IMR-90 (cell line): ENCODE data around the gene INTS6L. TPM values are rescaled to one million over a fixed set of nuclear protein-coding genes. Genes with fewer than 3 reads are reported as not detected.

Experiments
- ATAC-seq: fragments of 200-7000 bp; cut with Tn5 transposase; 2 replicates; pipeline ENCODE4 v1.9.1; 2020; ENCODE audit warnings: low read depth, mild to moderate bottlenecking, moderate library complexity
- BruUV-seq: library from RNA; stranded (reverse); fragments of 400-500 nt; replicated peaks from 2 replicates; lab custom pipeline; 2021; lab: Mats Ljungman, UMichigan
- CTCF ChIA-PET: fragments of 300-600 bp; formaldehyde crosslinking; extraction: SDS; loops from one replicate; lab custom pipeline; 2021; ENCODE audit warnings: antibody characterized with exemption; lab: Yijun Ruan, JAX
- POLR2A ChIA-PET: fragments of 300-600 bp; sonication (Branson Sonifier 250); formaldehyde crosslinking; loops from one replicate; lab custom pipeline; 2022; ENCODE audit warnings: antibody characterized with exemption; ENCODE audit not compliant: unreplicated experiment; lab: Charles Lee
- DNase-seq: peaks from one replicate; pipeline ENCODE4 v3.0.0; 2013
- H2AFZ ChIP-seq: replicated peaks from 2 replicates; pipeline ENCODE3; 2013; ENCODE audit warnings: low read length, mild to moderate bottlenecking; ENCODE audit not compliant: poor library complexity
- H2AK5ac ChIP-seq: 2 replicates; pipeline ENCODE4 v1.6.1; 2013; ENCODE audit warnings: low read depth, low read length, inconsistent platforms
- H2AK9ac ChIP-seq: replicated peaks from 2 replicates; pipeline ENCODE3; 2013; ENCODE audit warnings: mild to moderate bottlenecking, low read depth, low read length, moderate library complexity; ENCODE audit not compliant: poor library complexity
- H2BK120ac ChIP-seq: 2 replicates; pipeline ENCODE4 v1.6.1; 2013; ENCODE audit warnings: low read depth, low read length, inconsistent platforms
- H2BK15ac ChIP-seq: 3 replicates; pipeline ENCODE4 v1.6.1; 2013; ENCODE audit warnings: low read depth, low read length, inconsistent platforms
- H2BK20ac ChIP-seq: 2 replicates; pipeline ENCODE4 v1.6.1; 2013; ENCODE audit warnings: low read depth, mild to moderate bottlenecking, inconsistent platforms, low read length, moderate library complexity
- H2BK5ac ChIP-seq: 2 replicates; pipeline ENCODE4 v1.6.1; 2013; ENCODE audit warnings: mild to moderate bottlenecking, low read depth, low read length, inconsistent platforms; ENCODE audit not compliant: poor library complexity, severe bottlenecking
- H3K14ac ChIP-seq: replicated peaks from 2 replicates; pipeline ENCODE4 v1.6.1; 2013; ENCODE audit warnings: low read depth, low read length, inconsistent platforms
- H3K18ac ChIP-seq: 2 replicates; pipeline ENCODE4 v1.6.1; 2013; ENCODE audit warnings: low read depth, low read length, control low read depth
- H3K23ac ChIP-seq: 2 replicates; pipeline ENCODE4 v1.6.1; 2013; ENCODE audit warnings: low read depth, low read length, inconsistent platforms
- H3K27ac ChIP-seq: 2 replicates; pipeline ENCODE4 v1.5.1; 2013; ENCODE audit warnings: mild to moderate bottlenecking, control low read depth, low read length; ENCODE audit not compliant: insufficient read depth
- H3K27me3 ChIP-seq: 2 replicates; pipeline ENCODE4 v1.6.1; 2013; ENCODE audit warnings: low read length; ENCODE audit not compliant: control insufficient read depth, insufficient read depth
- H3K36me3 ChIP-seq: 2 replicates; pipeline ENCODE4 v1.6.1; 2013; ENCODE audit warnings: low read length, mixed read lengths; ENCODE audit not compliant: control insufficient read depth, insufficient read depth
- H3K4ac ChIP-seq: 2 replicates; pipeline ENCODE4 v1.6.1; 2013; ENCODE audit warnings: low read depth, low read length, inconsistent platforms
- H3K4me1 ChIP-seq: 2 replicates; pipeline ENCODE4 v1.6.1; 2013; ENCODE audit warnings: low read length, mixed read lengths; ENCODE audit not compliant: control insufficient read depth, insufficient read depth
- H3K4me2 ChIP-seq: 2 replicates; pipeline ENCODE4 v1.6.1; 2013; ENCODE audit warnings: low read depth, mild to moderate bottlenecking, control low read depth, low read length, moderate library complexity
- H3K4me3 ChIP-seq: 2 replicates; pipeline ENCODE4 v1.5.1; 2013; ENCODE audit warnings: low read depth, mild to moderate bottlenecking, control low read depth, low read length, moderate library complexity; ENCODE audit not compliant: insufficient read depth
- H3K56ac ChIP-seq: 2 replicates; pipeline ENCODE4 v1.6.1; 2013; ENCODE audit warnings: low read length, inconsistent platforms; ENCODE audit not compliant: insufficient read depth; ENCODE audit errors: extremely low read depth
- H3K79me1 ChIP-seq, 2 experiments: 2 replicates each; pipeline ENCODE4 v1.6.1; 2013; ENCODE audit warnings: low read length in 2 of 2, inconsistent platforms in 1 of 2, low read depth in 1 of 2
- H3K9ac ChIP-seq: 2 replicates; pipeline ENCODE4 v1.6.1; 2013; ENCODE audit warnings: low read depth, low read length, control low read depth
- H3K9me1 ChIP-seq: 2 replicates; pipeline ENCODE4 v1.6.1; 2013; ENCODE audit warnings: low read length, inconsistent platforms; ENCODE audit not compliant: insufficient read depth
- H3K9me3 ChIP-seq: 2 replicates; pipeline ENCODE4 v1.6.1; 2013; ENCODE audit warnings: low read length; ENCODE audit not compliant: control insufficient read depth, insufficient read depth
- H4K20me1 ChIP-seq: 2 replicates; pipeline ENCODE4 v1.6.1; 2013; ENCODE audit warnings: low read length, inconsistent platforms; ENCODE audit not compliant: insufficient read depth
- H4K5ac ChIP-seq: 2 replicates; pipeline ENCODE4 v1.6.1; 2013; ENCODE audit warnings: mild to moderate bottlenecking, low read depth, low read length, control low read depth
- H4K8ac ChIP-seq, 2 experiments: 2 replicates each; pipeline ENCODE4 v1.6.1; 2013; ENCODE audit warnings: low read depth in 2 of 2, low read length in 2 of 2, control low read depth in 1 of 2, inconsistent platforms in 1 of 2
- H4K91ac ChIP-seq: 2 replicates; pipeline ENCODE4 v1.6.1; 2013; ENCODE audit warnings: low read depth, low read length, inconsistent platforms; ENCODE audit not compliant: insufficient read depth
- CEBPB ChIP-seq: IDR thresholded peaks from 2 replicates; pipeline ENCODE4 v1.6.1; 2012; ENCODE audit warnings: low read depth, low read length, improper control_type of control experiment
- CTCF ChIP-seq: conservative IDR thresholded peaks from 2 replicates; pipeline ENCODE4 v1.5.1; 2012; ENCODE audit warnings: mild to moderate bottlenecking, low read depth, low read length, improper control_type of control experiment
- FOS ChIP-seq: fragments of 150-350 bp; IDR thresholded peaks from 2 replicates; pipeline ENCODE4 v1.6.1; 2016; ENCODE audit warnings: low read depth, low read length
- MAFK ChIP-seq: IDR thresholded peaks from 2 replicates; pipeline ENCODE4 v1.6.1; 2012; ENCODE audit warnings: low read depth, low read length, improper control_type of control experiment
- POLR2A ChIP-seq: IDR thresholded peaks from 2 replicates; pipeline ENCODE4 v1.6.1; 2012; ENCODE audit warnings: mild to moderate bottlenecking, low read depth, low read length
- RAD21 ChIP-seq: IDR thresholded peaks from 2 replicates; pipeline ENCODE4 v1.6.1; 2012; ENCODE audit warnings: low read length, improper control_type of control experiment
- RFX5 ChIP-seq: IDR thresholded peaks from 2 replicates; pipeline ENCODE4 v1.8.0; 2012; ENCODE audit warnings: low read depth, mild to moderate bottlenecking, low read length, moderate library complexity
- USF2 ChIP-seq: fragments of 150-350 bp; IDR thresholded peaks from 2 replicates; pipeline ENCODE4 v1.6.1; 2017; ENCODE audit warnings: mild to moderate bottlenecking, antibody characterized with exemption, low read length, low read depth
- WGBS, 2 experiments: methylation state at CpG; one replicate each; pipeline versions ENCODE4 v1.1.5 to v1.1.7; 2013; ENCODE audit warnings: missing lambda C conversion rate in 2 of 2; ENCODE audit not compliant: insufficient read length in 1 of 2; ENCODE audit errors: extremely low coverage in 2 of 2; 5-methylcytosine and 5-hydroxymethylcytosine counted together
- dilution Hi-C: fragments of 300-500 bp; cut with HindIII; formaldehyde crosslinking; loops from one replicate; pipeline ENCODE4 v1.14.3; 2018; ENCODE audit warnings: low sequenced_read_pairs; ENCODE audit not compliant: unreplicated experiment
- in situ Hi-C: fragments of 300-500 bp; cut with MboI; formaldehyde crosslinking; loops from 3 replicates; pipeline ENCODE4 v1.14.3; 2019; ENCODE audit warnings: low sequenced_read_pairs, inconsistent platforms, mixed read lengths
- intact Hi-C: fragments of 100-400 bp; cut with micrococcal nuclease; formaldehyde crosslinking; loops from 2 replicates; pipeline ENCODE4 v1.10.0; 2022
- polyA plus RNA-seq, 3 experiments: library from polyadenylated mRNA; depleted of rRNA; stranded (reverse); fragments of >200 nt; gene quantifications; 2 replicates each; pipeline ENCODE4 v1.2.3, GENCODE V29; 2012; ENCODE audit warnings: low replicate concordance in 1 of 3
- total RNA-seq: library from RNA; depleted of rRNA; stranded (reverse); fragments of >200 nt; gene quantifications from 2 replicates; pipeline ENCODE4 v1.2.3, GENCODE V29; 2012

The INTS6L gene
- total and polyA plus RNA-seq, 2 of the 4 experiments (the other 2 are of a cell fraction): 2.7 to 5.1 TPM

- no peak overlapping the region for H2BK20ac ChIP-seq
- ChIA-PET POLR2A (no interaction called here), CTCF (no interaction called here)
- H2AK5ac ChIP-seq: no peak overlapping the region
- no peak overlapping the region for H4K8ac ChIP-seq
- H3K79me1 ChIP-seq: no peaks in the 10 kb centered on the region
- no peak overlapping the region for H3K14ac ChIP-seq
- H3K9ac ChIP-seq: no peak overlapping the region
- no peak overlapping the region for H4K5ac ChIP-seq
- DNase-seq (peak; percentile 49), ATAC-seq (no peak)
- no peak overlapping the region for H2BK5ac ChIP-seq
- H3K4me3 ChIP-seq: no peak overlapping the region
- WGBS, 2 experiments: 0% methylated on average over 1 of the region's 3 CpGs; no CpG with 5 or more reads in 1 of the 2 experiments
- no peak overlapping the region for H4K91ac ChIP-seq
- no peaks in the 10 kb centered on the region for H3K4me1 ChIP-seq
- no peak overlapping the region for H2BK120ac ChIP-seq
- no peak overlapping the region for H2AK9ac ChIP-seq
- no peak overlapping the region for H3K4ac ChIP-seq
- no peaks in the 10 kb centered on the region for H3K36me3 ChIP-seq
- BruUV-seq: no TSS peak
- no peak overlapping the region for H3K4me2 ChIP-seq
- no peak for TF ChIP-seq POLR2A
- TF ChIP-seq CEBPB: no peak
- TF ChIP-seq MAFK: no peak
- TF ChIP-seq CTCF: peak; percentile 26
- peak; percentile 24; the same call in 1 of the 2 replicates for TF ChIP-seq RAD21
- TF ChIP-seq FOS: no peak
- TF ChIP-seq USF2: no peak
- no peak for TF ChIP-seq RFX5
- H3K56ac ChIP-seq: no peak overlapping the region
- H3K18ac ChIP-seq: no peak overlapping the region
- no peak overlapping the region for H3K23ac ChIP-seq
- H3K27me3 ChIP-seq: no peaks in the 10 kb centered on the region; the same call in 1 of the 2 replicates
- H4K20me1 ChIP-seq: no peaks in the 10 kb centered on the region
- in situ Hi-C loops (no loop called here), intact Hi-C loops (no loop called here), dilution Hi-C loops (no loop called here)
- no peak overlapping the region for H3K27ac ChIP-seq
- H2BK15ac ChIP-seq: no peak overlapping the region
- H3K9me3 ChIP-seq: no peaks in the 10 kb centered on the region
- no peak overlapping the region for H2AFZ ChIP-seq
- H3K9me1 ChIP-seq: no peaks in the 10 kb centered on the region
Observed at GRCh38 chrX:135477576-135477975, 42.9 kb upstream of the INTS6L start.
